Measurements from ENCODE around the gene ICAM1.

ICAM1 gene

DNA sequence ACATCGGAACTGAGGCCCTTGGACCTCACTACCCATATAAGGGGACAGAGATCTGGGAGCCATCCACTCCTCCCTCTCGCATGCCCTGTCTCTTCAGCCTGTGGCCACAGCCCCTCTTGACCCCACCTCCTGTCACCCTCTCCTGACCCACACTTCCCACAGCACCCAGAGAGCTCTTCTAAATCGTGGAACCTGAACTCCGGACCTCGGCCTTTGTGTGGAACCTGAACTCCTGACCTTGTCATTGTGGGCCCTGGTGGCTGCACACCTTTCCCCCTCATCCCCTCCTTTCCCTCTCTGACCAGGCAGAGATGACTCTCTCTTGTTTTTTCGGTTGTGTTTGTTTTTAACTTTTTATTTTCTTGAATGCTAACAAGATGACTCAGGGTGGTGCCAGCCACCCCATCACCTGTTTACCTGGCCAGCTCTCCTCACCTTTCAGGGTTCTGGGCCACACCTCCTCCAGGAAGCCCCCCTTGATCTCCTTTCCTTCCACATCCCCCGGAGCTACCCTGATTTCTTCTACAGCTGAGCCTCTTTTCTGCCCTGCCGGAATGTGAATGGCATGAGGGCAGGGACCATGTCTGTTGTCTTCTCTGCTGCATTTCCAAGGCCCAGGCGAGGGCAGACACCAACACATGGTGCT, 13.8 kb upstream of the ICAM1 start:
- Histone ChIP-seq H3K4me1 (ENCODE audit: control insufficient read depth in 2 of 2, insufficient read depth in 2 of 2, low read length in 2 of 2) (peaks cover 14 to 22% of the 10 kb centered on the region in 2 donors), H3K4me3 (ENCODE audit: low read length in 2 of 2) (no peak overlapping the region), H3K27ac (ENCODE audit: low read depth in 2 of 2, low read length in 2 of 2) (no peak overlapping the region), H3K36me3 (ENCODE audit: control insufficient read depth in 2 of 2, insufficient read depth in 2 of 2, low read length in 2 of 2) (peaks cover 25 to 38% of the 10 kb centered on the region in 2 donors), H3K27me3 (ENCODE audit: control insufficient read depth in 2 of 2, insufficient read depth in 2 of 2, low read length in 2 of 2) (no peaks in the 10 kb centered on the region), H3K9ac (ENCODE audit: low read depth in 1 of 2, low read length in 2 of 2) (no peak overlapping the region), H3K9me3 (ENCODE audit: control insufficient read depth in 2 of 2, low read length in 2 of 2) (no peaks in the 10 kb centered on the region)

GRCh38 chr19:10258080-10258710, 12.7 kb upstream of the ICAM1 start:
- Histone ChIP-seq H3K9me3 (ENCODE audit: control insufficient read depth in 2 of 2, low read length in 2 of 2) (no peaks in the 10 kb centered on the region), H3K4me3 (ENCODE audit: low read length in 2 of 2) (no peak overlapping the region), H3K27ac (ENCODE audit: low read depth in 2 of 2, low read length in 2 of 2) (no peak overlapping the region), H3K36me3 (ENCODE audit: control insufficient read depth in 2 of 2, insufficient read depth in 2 of 2, low read length in 2 of 2) (peaks cover 25 to 38% of the 10 kb centered on the region in 2 donors), H3K9ac (ENCODE audit: low read depth in 1 of 2, low read length in 2 of 2) (no peak overlapping the region), H3K4me1 (ENCODE audit: control insufficient read depth in 2 of 2, insufficient read depth in 2 of 2, low read length in 2 of 2) (peaks cover 8 to 14% of the 10 kb centered on the region in 2 donors), H3K27me3 (ENCODE audit: control insufficient read depth in 2 of 2, insufficient read depth in 2 of 2, low read length in 2 of 2) (no peaks in the 10 kb centered on the region)

DNA sequence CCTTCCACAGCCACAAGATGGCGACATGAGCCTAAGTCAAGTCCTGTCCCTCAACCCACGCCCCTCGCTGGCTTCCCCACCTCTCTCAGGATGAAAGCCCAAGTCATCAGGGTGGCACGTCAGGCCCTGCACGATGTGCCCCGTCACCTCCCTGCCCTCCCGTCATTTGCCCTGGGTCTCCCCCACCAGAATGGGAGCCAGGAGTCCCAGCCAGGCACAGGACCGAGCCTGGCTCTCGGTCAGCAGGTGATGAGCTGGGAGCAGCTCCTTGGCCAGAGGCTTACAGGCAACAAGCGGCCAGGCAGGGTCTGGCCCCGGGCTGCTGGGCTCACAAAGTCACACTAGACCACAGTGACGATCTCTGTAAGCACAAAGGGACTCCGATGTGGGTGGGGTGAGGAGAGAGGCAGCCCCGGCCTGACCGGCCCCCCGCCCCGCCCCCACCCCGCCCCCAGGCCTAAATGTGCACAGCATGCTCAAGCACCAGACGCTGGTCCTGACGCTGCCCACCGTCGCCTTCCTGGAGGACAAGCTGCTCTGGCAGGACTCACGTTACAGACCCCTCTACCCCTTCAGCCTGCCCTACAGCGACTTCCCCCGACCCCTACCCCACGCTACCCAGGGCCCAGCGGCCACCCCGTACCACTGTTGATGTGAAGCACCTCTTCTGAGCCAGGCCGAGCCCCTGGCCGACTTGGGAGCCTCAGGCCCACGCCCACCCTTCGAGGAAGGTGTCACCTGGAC, 11.6 kb upstream of the ICAM1 start:
- no peak overlapping the region for H3K27ac ChIP-seq (ENCODE audit: low read depth in 2 of 2, low read length in 2 of 2)
- no peak overlapping the region for H3K9ac ChIP-seq (ENCODE audit: low read depth in 1 of 2, low read length in 2 of 2)

DNA sequence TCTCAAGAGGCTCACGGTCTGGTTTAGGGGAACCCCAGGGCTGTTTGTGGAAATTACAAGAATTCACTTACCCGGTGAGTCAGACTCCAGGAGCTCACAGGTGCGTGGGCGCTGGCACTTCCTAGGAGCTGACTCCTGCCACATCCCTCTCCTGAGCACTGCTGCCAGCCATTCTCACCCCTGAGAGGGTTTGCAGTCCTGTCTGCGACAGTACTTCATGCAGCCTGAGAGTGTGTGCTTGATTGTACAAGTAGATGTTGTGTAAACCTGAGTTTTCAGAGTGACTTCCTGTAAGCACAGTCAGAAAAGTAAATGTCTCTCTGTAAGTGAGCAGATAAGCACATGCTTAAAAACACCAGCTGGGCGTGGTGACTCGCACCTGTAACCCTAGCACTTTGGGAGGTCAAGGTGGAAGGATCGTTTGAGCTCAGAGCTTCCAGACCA, 10.8 kb upstream of the ICAM1 start:
- Histone ChIP-seq H3K27ac (ENCODE audit: low read depth in 2 of 2, low read length in 2 of 2) (no peak overlapping the region), H3K4me3 (ENCODE audit: low read length in 2 of 2) (no peak overlapping the region), H3K9me3 (ENCODE audit: control insufficient read depth in 2 of 2, low read length in 2 of 2) (no peaks in the 10 kb centered on the region), H3K27me3 (ENCODE audit: control insufficient read depth in 2 of 2, insufficient read depth in 2 of 2, low read length in 2 of 2) (no peaks in the 10 kb centered on the region), H3K4me1 (ENCODE audit: control insufficient read depth in 2 of 2, insufficient read depth in 2 of 2, low read length in 2 of 2) (peaks cover 8 to 14% of the 10 kb centered on the region in 2 donors), H3K9ac (ENCODE audit: low read depth in 1 of 2, low read length in 2 of 2) (no peak overlapping the region), H3K36me3 (ENCODE audit: control insufficient read depth in 2 of 2, insufficient read depth in 2 of 2, low read length in 2 of 2) (peaks cover 19 to 27% of the 10 kb centered on the region in 2 donors)

More for the DNA sequence above, 11.6 kb upstream of the ICAM1 start:
- H3K27me3 ChIP-seq (ENCODE audit: control insufficient read depth in 2 of 2, insufficient read depth in 2 of 2, low read length in 2 of 2): no peaks in the 10 kb centered on the region
- peaks cover 8 to 14% of the 10 kb centered on the region in 2 donors for H3K4me1 ChIP-seq (ENCODE audit: control insufficient read depth in 2 of 2, insufficient read depth in 2 of 2, low read length in 2 of 2)
- H3K36me3 ChIP-seq (ENCODE audit: control insufficient read depth in 2 of 2, insufficient read depth in 2 of 2, low read length in 2 of 2): peaks cover 22 to 34% of the 10 kb centered on the region in 2 donors
- H3K4me3 ChIP-seq (ENCODE audit: low read length in 2 of 2): no peak overlapping the region
- H3K9me3 ChIP-seq (ENCODE audit: control insufficient read depth in 2 of 2, low read length in 2 of 2): no peaks in the 10 kb centered on the region

- Histone ChIP-seq H3K9ac (ENCODE audit: low read depth in 1 of 2, low read length in 2 of 2) (no peak overlapping the region), H3K9me3 (ENCODE audit: control insufficient read depth in 2 of 2, low read length in 2 of 2) (no peaks in the 10 kb centered on the region), H3K27me3 (ENCODE audit: control insufficient read depth in 2 of 2, insufficient read depth in 2 of 2, low read length in 2 of 2) (no peaks in the 10 kb centered on the region), H3K4me1 (ENCODE audit: control insufficient read depth in 2 of 2, insufficient read depth in 2 of 2, low read length in 2 of 2) (peaks cover 8 to 14% of the 10 kb centered on the region in 2 donors), H3K27ac (ENCODE audit: low read depth in 2 of 2, low read length in 2 of 2) (no peak overlapping the region), H3K36me3 (ENCODE audit: control insufficient read depth in 2 of 2, insufficient read depth in 2 of 2, low read length in 2 of 2) (peaks cover 6 to 8% of the 10 kb centered on the region in 2 donors), H3K4me3 (ENCODE audit: low read length in 2 of 2) (no peak overlapping the region)
Observed at GRCh38 chr19:10262771-10263170, 8.1 kb upstream of the ICAM1 start.

DNA sequence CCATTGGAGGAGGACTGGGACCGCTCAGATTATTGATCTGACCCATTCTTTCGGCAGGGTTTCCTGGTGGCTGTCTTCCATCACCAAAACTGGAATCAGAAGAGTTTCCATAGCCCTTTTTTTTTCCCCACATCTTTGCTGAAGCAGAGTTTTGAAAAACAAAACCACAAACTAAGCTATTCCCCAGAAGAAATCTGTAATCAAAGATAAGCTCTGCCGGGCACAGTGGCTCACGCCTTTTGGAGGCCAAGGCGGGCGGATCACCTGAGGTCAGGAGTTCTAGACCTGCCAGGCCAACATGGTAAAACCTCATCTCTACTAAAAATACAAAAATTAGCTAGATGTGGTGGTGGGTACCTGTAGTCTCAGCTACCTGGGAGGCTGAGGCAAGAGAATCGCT, 4.2 kb upstream of the ICAM1 start:
- H3K27ac ChIP-seq (ENCODE audit: low read depth in 2 of 2, low read length in 2 of 2): no peak overlapping the region
- no peaks in the 10 kb centered on the region for H3K36me3 ChIP-seq (ENCODE audit: control insufficient read depth in 2 of 2, insufficient read depth in 2 of 2, low read length in 2 of 2)
- H3K9me3 ChIP-seq (ENCODE audit: control insufficient read depth in 2 of 2, low read length in 2 of 2): no peaks in the 10 kb centered on the region
- peaks cover 14 to 19% of the 10 kb centered on the region in 2 donors for H3K4me1 ChIP-seq (ENCODE audit: control insufficient read depth in 2 of 2, insufficient read depth in 2 of 2, low read length in 2 of 2)
- H3K27me3 ChIP-seq (ENCODE audit: control insufficient read depth in 2 of 2, insufficient read depth in 2 of 2, low read length in 2 of 2): peaks cover 4 to 9% of the 10 kb centered on the region in 2 donors
- H3K4me3 ChIP-seq (ENCODE audit: low read length in 2 of 2): no peak overlapping the region
- H3K9ac ChIP-seq (ENCODE audit: low read depth in 1 of 2, low read length in 2 of 2): no peak overlapping the region

DNA sequence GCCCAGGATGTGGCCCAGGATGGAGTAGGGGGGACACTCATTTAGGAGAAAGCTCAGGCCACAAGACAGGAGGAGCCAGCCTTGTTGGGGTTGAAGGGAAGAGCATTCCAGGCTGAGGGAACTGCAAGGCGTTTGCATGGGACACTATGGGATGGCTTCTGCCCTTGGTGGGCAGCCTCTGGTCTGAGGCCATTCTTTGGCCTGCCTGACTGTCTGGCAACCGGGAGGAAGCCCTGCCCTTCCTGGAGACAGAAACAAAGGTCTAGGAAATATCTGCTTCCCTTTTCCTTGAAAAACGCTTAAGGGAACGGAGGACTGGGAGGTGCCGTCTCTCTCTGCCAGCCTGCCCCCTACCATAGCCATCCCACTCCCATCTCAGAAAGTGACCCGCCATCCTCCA, 2.8 kb upstream of the ICAM1 start:
- no peak overlapping the region for H3K4me3 ChIP-seq (ENCODE audit: low read length in 2 of 2)
- peaks cover 14 to 19% of the 10 kb centered on the region in 2 donors for H3K4me1 ChIP-seq (ENCODE audit: control insufficient read depth in 2 of 2, insufficient read depth in 2 of 2, low read length in 2 of 2)
- no peak overlapping the region for H3K27ac ChIP-seq (ENCODE audit: low read depth in 2 of 2, low read length in 2 of 2)
- H3K9me3 ChIP-seq (ENCODE audit: control insufficient read depth in 2 of 2, low read length in 2 of 2): no peaks in the 10 kb centered on the region
- no peak overlapping the region for H3K9ac ChIP-seq (ENCODE audit: low read depth in 1 of 2, low read length in 2 of 2)
- no peaks in the 10 kb centered on the region for H3K36me3 ChIP-seq (ENCODE audit: control insufficient read depth in 2 of 2, insufficient read depth in 2 of 2, low read length in 2 of 2)
- peaks cover 5 to 11% of the 10 kb centered on the region in 2 donors for H3K27me3 ChIP-seq (ENCODE audit: control insufficient read depth in 2 of 2, insufficient read depth in 2 of 2, low read length in 2 of 2)

DNA sequence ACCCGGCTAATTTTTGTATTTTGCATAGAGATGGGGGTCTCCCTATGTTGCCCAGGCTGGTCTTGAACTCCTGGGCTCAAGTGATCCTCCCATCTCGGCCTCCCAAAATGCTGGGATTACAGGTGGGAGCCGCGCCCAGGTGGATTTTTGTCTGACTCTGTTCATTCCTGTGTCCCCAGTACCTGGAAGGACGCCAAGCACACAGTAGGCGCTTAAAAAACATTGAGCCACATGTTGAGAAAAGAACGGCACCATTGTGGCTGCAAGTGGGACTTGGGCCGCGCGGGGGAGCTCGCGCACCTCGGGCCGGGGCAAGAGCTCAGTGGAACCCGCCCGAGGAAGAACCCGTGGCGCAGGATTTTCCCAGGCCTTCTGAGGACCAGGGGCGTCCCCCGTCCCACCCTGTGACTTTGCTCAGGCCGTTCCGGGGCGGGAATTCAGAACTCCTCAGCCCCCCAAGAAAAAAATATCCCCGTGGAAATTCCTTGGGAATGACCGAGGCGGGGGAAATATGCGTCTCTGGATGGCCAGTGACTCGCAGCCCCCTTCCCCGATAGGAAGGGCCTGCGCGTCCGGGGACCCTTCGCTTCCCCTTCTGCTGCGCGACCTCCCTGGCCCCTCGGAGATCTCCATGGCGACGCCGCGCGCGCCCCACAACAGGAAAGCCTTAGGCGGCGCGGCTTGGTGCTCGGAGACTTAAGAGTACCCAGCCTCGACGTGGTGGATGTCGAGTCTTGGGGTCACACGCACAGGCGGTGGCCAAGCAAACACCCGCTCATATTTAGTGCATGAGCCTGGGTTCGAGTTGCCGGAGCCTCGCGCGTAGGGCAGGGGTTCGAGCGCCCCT, 1.4 kb upstream of the ICAM1 start:
- H3K27ac ChIP-seq (ENCODE audit: low read depth in 2 of 2, low read length in 2 of 2): peak overlapping the region; percentile 77 to 88
- peak overlapping the region; percentile 56 to 73 for H3K4me3 ChIP-seq (ENCODE audit: low read length in 2 of 2)
- peak overlapping the region; percentile 32 to 66 for H3K9ac ChIP-seq (ENCODE audit: low read depth in 1 of 2, low read length in 2 of 2)
- H3K27me3 ChIP-seq (ENCODE audit: control insufficient read depth in 2 of 2, insufficient read depth in 2 of 2, low read length in 2 of 2): peaks cover 5 to 11% of the 10 kb centered on the region in 2 donors
- peaks cover 0 to 1% of the 10 kb centered on the region in 2 donors for H3K36me3 ChIP-seq (ENCODE audit: control insufficient read depth in 2 of 2, insufficient read depth in 2 of 2, low read length in 2 of 2)
- peaks cover 14 to 21% of the 10 kb centered on the region in 2 donors for H3K4me1 ChIP-seq (ENCODE audit: control insufficient read depth in 2 of 2, insufficient read depth in 2 of 2, low read length in 2 of 2)
- H3K9me3 ChIP-seq (ENCODE audit: control insufficient read depth in 2 of 2, low read length in 2 of 2): no peaks in the 10 kb centered on the region

DNA sequence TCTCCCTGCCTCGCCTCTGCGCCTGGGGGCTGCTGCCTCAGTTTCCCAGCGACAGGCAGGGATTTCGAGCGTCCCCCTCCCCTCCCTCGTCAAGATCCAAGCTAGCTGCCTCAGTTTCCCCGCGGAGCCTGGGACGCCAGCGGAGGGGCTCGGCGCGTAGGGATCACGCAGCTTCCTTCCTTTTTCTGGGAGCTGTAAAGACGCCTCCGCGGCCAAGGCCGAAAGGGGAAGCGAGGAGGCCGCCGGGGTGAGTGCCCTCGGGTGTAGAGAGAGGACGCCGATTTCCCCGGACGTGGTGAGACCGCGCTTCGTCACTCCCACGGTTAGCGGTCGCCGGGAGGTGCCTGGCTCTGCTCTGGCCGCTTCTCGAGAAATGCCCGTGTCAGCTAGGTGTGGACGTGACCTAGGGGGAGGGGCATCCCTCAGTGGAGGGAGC, 722 bp upstream of the ICAM1 start:
- peaks cover 14 to 24% of the 10 kb centered on the region in 2 donors for H3K4me1 ChIP-seq (ENCODE audit: control insufficient read depth in 2 of 2, insufficient read depth in 2 of 2, low read length in 2 of 2)
- H3K9me3 ChIP-seq (ENCODE audit: control insufficient read depth in 2 of 2, low read length in 2 of 2): no peaks in the 10 kb centered on the region
- peak overlapping the region; percentile 66 to 70 for H3K9ac ChIP-seq (ENCODE audit: low read depth in 1 of 2, low read length in 2 of 2)
- H3K27me3 ChIP-seq (ENCODE audit: control insufficient read depth in 2 of 2, insufficient read depth in 2 of 2, low read length in 2 of 2): peaks cover 5 to 11% of the 10 kb centered on the region in 2 donors
- H3K36me3 ChIP-seq (ENCODE audit: control insufficient read depth in 2 of 2, insufficient read depth in 2 of 2, low read length in 2 of 2): peaks cover 0 to 7% of the 10 kb centered on the region in 2 donors
- H3K27ac ChIP-seq (ENCODE audit: low read depth in 2 of 2, low read length in 2 of 2): peak overlapping the region; percentile 77 to 88
- peak overlapping the region; percentile 56 to 73 for H3K4me3 ChIP-seq (ENCODE audit: low read length in 2 of 2)

Data from mucosa of rectum (tissue), 2 donors.